Parathyroid adenoma (tissue), 2 donors: ENCODE results near the gene BPHL.

Experiments
- H2AFZ ChIP-seq: fragments of 300-600 bp; sonication (generic); one replicate; pipeline ENCODE4 v1.7.0; 2017; ENCODE audit warnings: antibody characterized with exemption, mild to moderate bottlenecking
- H3K27ac ChIP-seq: fragments of 300-600 bp; sonication (generic); one replicate; pipeline ENCODE4 v1.7.0; 2017
- H3K27me3 ChIP-seq: fragments of 300-600 bp; sonication (generic); one replicate; pipeline ENCODE4 v1.7.0; 2017; ENCODE audit warnings: low read length; ENCODE audit not compliant: control insufficient read depth, insufficient read depth
- H3K36me3 ChIP-seq: fragments of 300-600 bp; sonication (generic); one replicate; pipeline ENCODE4 v1.7.0; 2017; ENCODE audit warnings: low read length; ENCODE audit not compliant: control insufficient read depth, insufficient read depth
- H3K4me1 ChIP-seq: fragments of 300-600 bp; sonication (generic); one replicate; pipeline ENCODE4 v1.7.0; 2017; ENCODE audit warnings: control low read depth
- H3K4me2 ChIP-seq: fragments of 300-600 bp; sonication (generic); one replicate; pipeline ENCODE4 v1.7.0; 2017; ENCODE audit warnings: low read length
- H3K4me3 ChIP-seq: fragments of 300-600 bp; sonication (generic); one replicate; pipeline ENCODE4 v1.7.0; 2017; ENCODE audit warnings: low read depth, low read length
- H3K79me2 ChIP-seq: fragments of 300-600 bp; sonication (generic); one replicate; pipeline ENCODE4 v1.7.0; 2017; ENCODE audit warnings: control low read depth
- H3K9ac ChIP-seq: fragments of 300-600 bp; sonication (generic); one replicate; pipeline ENCODE4 v1.7.0; 2017; ENCODE audit warnings: mild to moderate bottlenecking
- H3K9me3 ChIP-seq: fragments of 300-600 bp; sonication (generic); one replicate; pipeline ENCODE4 v1.7.0; 2017; ENCODE audit warnings: low read length; ENCODE audit not compliant: control insufficient read depth
- CTCF ChIP-seq: fragments of 300-600 bp; sonication (generic); IDR thresholded peaks from one replicate; pipeline ENCODE4 v1.7.0; 2017; ENCODE audit warnings: antibody characterized with exemption, mild to moderate bottlenecking
- donor health status: primary hyperparathyroidism.

The BPHL gene

GRCh38 chr6:3190779-3191178, 72.3 kb downstream of the BPHL start:
- TF ChIP-seq CTCF, result no peak
- Histone ChIP-seq H3K27me3 (no peaks in the 10 kb centered on the region), H3K36me3 (no peaks in the 10 kb centered on the region), H3K79me2 (no peaks in the 10 kb centered on the region), H3K9ac (no peak overlapping the region), H3K4me3 (no peak overlapping the region), H3K9me3 (no peaks in the 10 kb centered on the region), H3K4me2 (no peak overlapping the region), H3K27ac (no peak overlapping the region), H3K4me1 (no peaks in the 10 kb centered on the region), H2AFZ (no peak overlapping the region)

- Histone ChIP-seq H3K4me3 (no peak overlapping the region), H3K27me3 (no peaks in the 10 kb centered on the region), H3K27ac (no peak overlapping the region), H3K9me3 (no peaks in the 10 kb centered on the region), H3K36me3 (no peaks in the 10 kb centered on the region), H3K79me2 (no peaks in the 10 kb centered on the region), H3K9ac (no peak overlapping the region), H2AFZ (no peak overlapping the region), H3K4me2 (no peak overlapping the region), H3K4me1 (no peaks in the 10 kb centered on the region)
- TF ChIP-seq CTCF, result no peak
Measured at GRCh38 chr6:3193102-3193849, 74.8 kb downstream of the BPHL start.

GRCh38 chr6:3194535-3195419, 76.3 kb downstream of the BPHL start:
- H3K36me3 ChIP-seq, result no peaks in the 10 kb centered on the region
- H3K27ac ChIP-seq, result no peak overlapping the region
- no peak overlapping the region for H3K4me3 ChIP-seq
- no peak for TF ChIP-seq CTCF
- H3K27me3 ChIP-seq, result no peaks in the 10 kb centered on the region
- H3K4me1 ChIP-seq, result no peaks in the 10 kb centered on the region
- no peak overlapping the region for H3K4me2 ChIP-seq
- no peak overlapping the region for H2AFZ ChIP-seq
- H3K9ac ChIP-seq, result no peak overlapping the region
- H3K9me3 ChIP-seq, result no peaks in the 10 kb centered on the region
- H3K79me2 ChIP-seq, result no peaks in the 10 kb centered on the region

- Histone ChIP-seq H3K4me1 (no peaks in the 10 kb centered on the region), H2AFZ (no peak overlapping the region), H3K27me3 (no peaks in the 10 kb centered on the region), H3K4me2 (no peak overlapping the region), H3K9ac (no peak overlapping the region), H3K9me3 (no peaks in the 10 kb centered on the region), H3K27ac (no peak overlapping the region), H3K4me3 (no peak overlapping the region), H3K79me2 (no peaks in the 10 kb centered on the region), H3K36me3 (no peaks in the 10 kb centered on the region)
- TF ChIP-seq CTCF, result no peak
Measured at GRCh38 chr6:3195420-3195694, 76.8 kb downstream of the BPHL start.
